Central memory CD8-positive, alpha-beta T cell (primary cell): ENCODE data around the gene PPM1H.

Experiments
- ATAC-seq: fragments of 150-1000 bp; cut with Tn5 transposase; replicated peaks from 2 replicates; pipeline ENCODE4 v1.10.0; 2022; ENCODE audit warnings: mild to moderate bottlenecking, moderate FRiP score, moderate number of reproducible peaks; ENCODE audit not compliant: poor library complexity, severe bottlenecking; ENCODE audit errors: extremely low read depth
- DNase-seq, 2 donors: peaks; one replicate each; pipeline ENCODE4 v3.0.0; 2021; ENCODE audit warnings: low spot score in 2 of 2
- H3K27ac Mint-ChIP-seq: one replicate; pipeline ENCODE4 v1.8.0; 2022; ENCODE audit warnings: low read depth, mild to moderate bottlenecking, moderate library complexity, mixed read lengths
- H3K27me3 Mint-ChIP-seq: one replicate; pipeline ENCODE4 v1.8.0; 2022; ENCODE audit warnings: mixed read lengths
- H3K36me3 Mint-ChIP-seq: one replicate; pipeline ENCODE4 v1.8.0; 2022; ENCODE audit warnings: mild to moderate bottlenecking, moderate library complexity, mixed read lengths; ENCODE audit not compliant: insufficient read depth
- H3K4me1 Mint-ChIP-seq: one replicate; pipeline ENCODE4 v1.8.0; 2022; ENCODE audit warnings: mixed read lengths
- H3K4me3 Mint-ChIP-seq: one replicate; pipeline ENCODE4 v1.8.0; 2022; ENCODE audit warnings: mild to moderate bottlenecking, moderate library complexity, mixed read lengths
- H3K9me3 Mint-ChIP-seq: one replicate; pipeline ENCODE4 v1.8.0; 2022; ENCODE audit warnings: mixed read lengths

The PPM1H gene

GRCh38 chr12:62914443-62915203, 20.3 kb downstream of the PPM1H start:
- no peaks in the 10 kb centered on the region for H3K9me3 Mint-ChIP-seq
- ATAC-seq = no peak
- H3K27me3 Mint-ChIP-seq = peaks cover 32% of the 10 kb centered on the region
- H3K36me3 Mint-ChIP-seq = no peaks in the 10 kb centered on the region
- H3K4me1 Mint-ChIP-seq = no peaks in the 10 kb centered on the region
- H3K4me3 Mint-ChIP-seq = no peak overlapping the region
- no peak for DNase-seq
- no peak overlapping the region for H3K27ac Mint-ChIP-seq

- ATAC-seq (no peak), DNase-seq (no peak)
- no peak overlapping the region for H3K4me3 Mint-ChIP-seq
- no peaks in the 10 kb centered on the region for H3K9me3 Mint-ChIP-seq
- no peaks in the 10 kb centered on the region for H3K4me1 Mint-ChIP-seq
- no peaks in the 10 kb centered on the region for H3K36me3 Mint-ChIP-seq
- H3K27me3 Mint-ChIP-seq = peaks cover 32% of the 10 kb centered on the region
- H3K27ac Mint-ChIP-seq = no peak overlapping the region
Observed at GRCh38 chr12:62913380-62913779, 21.6 kb downstream of the PPM1H start.

- Mint-ChIP-seq H3K27me3 (peaks cover 32% of the 10 kb centered on the region), H3K4me3 (no peak overlapping the region), H3K9me3 (no peaks in the 10 kb centered on the region), H3K4me1 (no peaks in the 10 kb centered on the region), H3K27ac (no peak overlapping the region), H3K36me3 (no peaks in the 10 kb centered on the region)
- DNase-seq = no peak
- ATAC-seq = no peak
Observed at GRCh38 chr12:62912644-62913043, 22.3 kb downstream of the PPM1H start.

DNA sequence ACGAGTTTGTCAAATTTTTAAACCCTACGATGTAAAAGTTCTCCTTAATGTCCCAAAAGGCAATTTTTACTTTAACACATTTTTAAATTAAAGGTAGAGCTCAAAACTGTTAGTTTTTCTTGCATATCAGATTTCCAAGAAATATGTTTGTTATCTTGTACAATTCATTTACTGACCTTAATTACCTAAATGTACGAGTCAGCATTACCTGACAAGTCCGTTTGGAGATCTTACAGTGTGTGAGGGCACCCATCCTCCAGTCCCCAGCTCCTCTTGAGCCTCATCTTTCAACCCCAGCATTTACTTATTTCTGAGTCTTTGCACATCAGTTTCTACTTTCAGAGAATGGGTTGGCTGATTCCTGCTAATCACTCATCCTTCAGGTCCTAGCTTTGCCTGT, 23.7 kb downstream of the PPM1H start:
- ATAC-seq (no peak), DNase-seq (no peak)
- Mint-ChIP-seq H3K9me3 (no peaks in the 10 kb centered on the region), H3K36me3 (no peaks in the 10 kb centered on the region), H3K27me3 (peaks cover 32% of the 10 kb centered on the region), H3K4me1 (no peaks in the 10 kb centered on the region), H3K4me3 (no peak overlapping the region), H3K27ac (no peak overlapping the region)

DNA sequence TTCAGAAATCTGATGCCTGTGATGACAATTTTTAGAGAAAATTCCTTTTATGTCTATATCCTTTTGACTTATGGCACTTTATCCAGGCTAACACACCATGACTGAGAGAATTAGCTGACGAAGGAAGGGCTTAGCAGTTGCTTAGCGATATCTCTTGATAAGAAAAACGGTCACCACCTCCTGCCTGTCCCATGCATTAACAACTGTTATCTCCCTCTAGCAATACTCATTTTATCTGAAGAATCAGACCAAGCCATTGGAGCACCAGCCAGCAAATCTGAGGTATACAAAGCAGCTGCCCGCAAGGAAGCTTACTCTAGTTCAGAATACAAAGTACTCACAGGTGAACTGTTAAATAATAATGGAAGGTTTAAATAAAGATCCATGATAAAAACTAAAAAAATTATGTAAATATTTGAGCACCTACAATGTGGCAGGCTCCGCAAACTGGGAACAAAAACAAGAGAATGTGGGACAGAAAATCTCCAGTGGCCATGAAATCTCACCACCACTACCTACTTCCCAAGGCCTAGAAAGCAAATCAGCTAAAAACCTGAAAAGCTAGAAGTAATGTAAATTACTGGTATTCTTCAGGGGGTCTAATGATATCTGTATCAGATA, 24.3 kb downstream of the PPM1H start:
- Mint-ChIP-seq H3K36me3 (no peaks in the 10 kb centered on the region), H3K4me3 (no peak overlapping the region), H3K27me3 (peaks cover 32% of the 10 kb centered on the region), H3K27ac (no peak overlapping the region), H3K4me1 (no peaks in the 10 kb centered on the region), H3K9me3 (no peaks in the 10 kb centered on the region)
- no peak for ATAC-seq
- no peak for DNase-seq

GRCh38 chr12:62909340-62909739, 25.6 kb downstream of the PPM1H start:
- ATAC-seq = no peak
- peaks cover 32% of the 10 kb centered on the region for H3K27me3 Mint-ChIP-seq
- no peak overlapping the region for H3K27ac Mint-ChIP-seq
- H3K4me3 Mint-ChIP-seq = no peak overlapping the region
- H3K36me3 Mint-ChIP-seq = no peaks in the 10 kb centered on the region
- no peak for DNase-seq
- no peaks in the 10 kb centered on the region for H3K9me3 Mint-ChIP-seq
- no peaks in the 10 kb centered on the region for H3K4me1 Mint-ChIP-seq

- Mint-ChIP-seq H3K9me3 (no peaks in the 10 kb centered on the region), H3K27me3 (peaks cover 32% of the 10 kb centered on the region), H3K4me3 (no peak overlapping the region), H3K4me1 (no peaks in the 10 kb centered on the region), H3K27ac (no peak overlapping the region), H3K36me3 (no peaks in the 10 kb centered on the region)
- DNase-seq = no peak
- no peak for ATAC-seq
Observed at GRCh38 chr12:62908674-62909073, 26.3 kb downstream of the PPM1H start.

DNA sequence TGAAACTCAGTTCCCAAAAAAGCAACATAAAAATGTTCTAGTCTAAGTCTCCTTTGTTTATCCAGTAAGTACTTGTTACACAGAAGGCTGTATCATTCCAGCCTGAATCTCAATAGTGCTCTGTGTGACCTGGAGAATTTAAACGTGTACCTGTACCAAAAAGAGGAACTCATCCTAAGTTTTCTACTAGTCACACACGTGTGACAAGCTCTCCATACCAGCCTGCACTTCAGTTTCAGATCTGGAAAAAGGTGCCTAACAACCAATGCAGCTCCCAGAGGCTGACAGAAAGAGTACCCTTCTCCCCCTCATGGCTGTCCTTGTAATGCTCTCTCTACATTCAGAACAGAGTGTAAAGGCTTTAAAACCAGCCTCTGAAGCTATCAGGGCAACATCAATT, 27.4 kb downstream of the PPM1H start:
- peaks cover 23% of the 10 kb centered on the region for H3K27me3 Mint-ChIP-seq
- no peak overlapping the region for H3K27ac Mint-ChIP-seq
- no peak overlapping the region for H3K4me3 Mint-ChIP-seq
- H3K36me3 Mint-ChIP-seq = no peaks in the 10 kb centered on the region
- no peaks in the 10 kb centered on the region for H3K4me1 Mint-ChIP-seq
- ATAC-seq = no peak
- H3K9me3 Mint-ChIP-seq = no peaks in the 10 kb centered on the region
- no peak for DNase-seq

DNA sequence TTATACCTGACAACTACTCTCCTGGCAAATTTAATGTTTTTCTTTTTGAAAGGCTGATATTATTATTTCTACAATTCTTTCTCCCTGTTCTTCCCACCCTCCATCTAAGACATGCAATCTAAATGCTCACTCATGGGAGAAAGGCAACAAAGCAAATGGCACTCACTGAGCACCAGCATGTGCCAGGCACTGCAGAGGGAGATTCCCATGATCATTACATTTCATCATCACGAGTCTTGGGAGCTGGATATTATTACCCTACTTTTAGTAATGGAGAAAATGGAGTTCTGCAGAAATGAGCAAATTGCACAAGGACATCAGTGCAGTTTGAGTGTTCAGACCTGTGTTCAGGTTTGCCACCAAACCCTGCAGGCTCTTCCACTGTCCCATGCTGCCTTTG, 27.9 kb downstream of the PPM1H start:
- Mint-ChIP-seq H3K36me3 (no peaks in the 10 kb centered on the region), H3K27me3 (peaks cover 18% of the 10 kb centered on the region), H3K9me3 (no peaks in the 10 kb centered on the region), H3K27ac (no peak overlapping the region), H3K4me1 (no peaks in the 10 kb centered on the region), H3K4me3 (no peak overlapping the region)
- DNase-seq (no peak), ATAC-seq (no peak)

GRCh38 chr12:62903151-62903550, 31.8 kb downstream of the PPM1H start:
- no peaks in the 10 kb centered on the region for H3K36me3 Mint-ChIP-seq
- H3K4me3 Mint-ChIP-seq = no peak overlapping the region
- H3K27me3 Mint-ChIP-seq = no peaks in the 10 kb centered on the region
- no peaks in the 10 kb centered on the region for H3K9me3 Mint-ChIP-seq
- H3K4me1 Mint-ChIP-seq = no peaks in the 10 kb centered on the region
- no peak for ATAC-seq
- no peak overlapping the region for H3K27ac Mint-ChIP-seq
- no peak for DNase-seq

DNA sequence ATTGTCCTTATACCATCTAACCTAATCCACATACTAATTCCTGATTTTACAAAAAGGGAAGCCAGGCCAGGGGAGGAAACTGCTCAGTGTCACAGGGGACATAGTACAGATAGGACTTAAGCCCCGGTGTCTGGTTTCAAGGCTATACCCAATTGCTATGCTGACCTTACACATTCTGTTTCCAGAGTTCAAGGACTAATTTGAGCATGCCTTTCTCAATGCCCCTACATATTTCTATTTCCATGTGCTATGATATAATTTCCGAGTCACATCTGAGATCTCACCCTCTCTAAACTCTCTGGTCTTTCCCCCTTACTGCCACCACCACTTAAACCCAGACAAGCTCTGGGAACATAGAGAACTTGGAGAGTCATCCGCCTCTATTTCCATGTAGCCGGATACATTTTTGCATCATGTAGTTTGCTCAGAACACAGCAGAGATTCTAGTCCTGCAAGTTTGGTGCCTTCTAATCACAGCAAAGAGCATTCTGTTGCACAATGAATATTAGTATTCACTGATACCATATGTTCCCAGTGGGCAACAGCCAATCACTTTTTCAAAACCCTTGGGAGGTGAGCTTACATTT, 34.2 kb downstream of the PPM1H start:
- H3K9me3 Mint-ChIP-seq = no peaks in the 10 kb centered on the region
- no peaks in the 10 kb centered on the region for H3K36me3 Mint-ChIP-seq
- DNase-seq (no peak), ATAC-seq (no peak)
- H3K27ac Mint-ChIP-seq = no peak overlapping the region
- H3K4me3 Mint-ChIP-seq = no peak overlapping the region
- no peaks in the 10 kb centered on the region for H3K4me1 Mint-ChIP-seq
- no peaks in the 10 kb centered on the region for H3K27me3 Mint-ChIP-seq

DNA sequence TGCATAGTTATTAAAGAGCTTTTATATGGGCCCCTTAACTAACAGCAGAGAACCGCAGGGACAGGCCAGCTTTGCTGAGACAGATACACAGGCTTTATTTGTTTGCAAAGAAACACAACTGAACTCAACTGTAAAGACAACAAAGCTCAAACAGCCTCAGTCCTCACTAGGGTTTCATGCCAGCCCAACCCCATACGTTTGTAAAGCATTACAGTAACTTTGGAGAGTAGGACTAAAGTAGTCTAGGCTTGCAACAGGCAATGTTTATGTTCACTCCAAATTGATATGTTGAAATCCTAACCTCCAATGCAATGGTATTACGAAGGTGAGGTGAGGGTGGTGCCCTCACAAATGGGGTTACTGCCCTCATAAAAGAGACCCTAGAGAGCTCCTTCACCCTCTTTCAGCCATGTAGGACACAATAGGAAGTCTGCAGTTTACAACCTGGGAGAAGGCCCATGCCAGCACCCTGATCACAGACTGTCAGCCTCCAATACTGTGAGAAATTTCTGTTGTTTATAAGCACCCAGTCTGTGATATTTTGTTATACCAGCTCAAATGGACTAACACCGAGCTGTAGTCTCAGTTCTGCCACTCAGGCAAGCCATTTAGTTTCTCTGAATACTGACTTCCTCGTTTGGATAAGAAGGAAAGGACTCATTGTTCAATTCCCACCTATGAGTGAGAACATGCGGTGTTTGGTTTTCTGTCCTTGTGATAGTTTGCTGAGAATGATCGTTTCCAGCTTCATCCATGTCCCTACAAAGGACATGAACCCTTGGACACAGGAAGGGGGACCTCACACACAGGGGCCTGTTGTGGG, 35.2 kb downstream of the PPM1H start:
- H3K27ac Mint-ChIP-seq = no peak overlapping the region
- H3K36me3 Mint-ChIP-seq = no peaks in the 10 kb centered on the region
- no peaks in the 10 kb centered on the region for H3K27me3 Mint-ChIP-seq
- H3K9me3 Mint-ChIP-seq = no peaks in the 10 kb centered on the region
- DNase-seq (no peak), ATAC-seq (no peak)
- H3K4me1 Mint-ChIP-seq = no peaks in the 10 kb centered on the region
- H3K4me3 Mint-ChIP-seq = no peak overlapping the region
